ENCODE results near the gene CD84.
"Not testable (repeated sequence)": the region's sequence is repeated elsewhere in the genome, so short reads cannot be mapped to it uniquely, and the experiment has no call there.

The CD84 gene

GRCh38 chr1:160500321-160500990 is 78.8 kb downstream of the CD84 start:
- DNase-seq: no peak

DNA sequence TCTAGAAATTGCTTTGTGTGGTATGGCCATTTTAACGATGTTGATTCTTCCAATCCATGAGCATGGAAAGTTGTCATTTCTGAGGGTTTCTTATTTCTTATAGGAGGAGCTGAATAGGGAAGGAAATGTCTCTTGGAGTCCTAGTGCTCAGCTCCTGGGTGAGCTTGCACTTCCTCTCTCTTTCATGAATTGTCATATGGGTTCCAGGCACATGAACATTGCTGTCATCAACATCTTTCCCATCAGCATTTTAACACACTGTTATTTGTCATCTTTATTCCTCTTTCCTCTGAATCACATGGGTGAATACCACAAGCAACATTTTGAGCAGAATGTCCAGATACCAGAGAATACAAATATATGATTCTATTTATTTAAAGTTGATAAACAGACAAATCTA is 79.7 kb downstream of the CD84 start:
- DNase-seq: no peak

GRCh38 chr1:160498301-160499065 is 80.8 kb downstream of the CD84 start:
- DNase-seq: not testable (repeated sequence)

DNA sequence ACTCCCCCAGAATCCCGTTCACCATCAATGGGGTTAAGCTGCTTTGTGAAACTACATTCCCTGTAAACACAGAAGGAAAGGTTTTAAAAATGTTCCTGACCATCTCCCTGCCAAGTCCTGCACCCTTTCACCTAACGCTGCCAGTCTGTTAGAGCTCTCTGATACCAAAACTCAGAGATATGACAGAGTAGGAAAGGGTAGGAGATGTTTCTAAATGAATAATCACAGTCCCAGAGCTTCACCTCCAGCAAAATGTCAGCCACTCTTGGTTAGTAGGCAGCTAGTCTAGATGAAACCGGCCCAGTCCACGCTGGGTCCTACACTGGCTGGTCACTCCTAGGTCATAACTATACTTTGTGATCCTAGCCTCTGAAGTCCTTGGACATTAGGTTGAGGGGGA is 83.0 kb downstream of the CD84 start:
- no peak for DNase-seq

DNA sequence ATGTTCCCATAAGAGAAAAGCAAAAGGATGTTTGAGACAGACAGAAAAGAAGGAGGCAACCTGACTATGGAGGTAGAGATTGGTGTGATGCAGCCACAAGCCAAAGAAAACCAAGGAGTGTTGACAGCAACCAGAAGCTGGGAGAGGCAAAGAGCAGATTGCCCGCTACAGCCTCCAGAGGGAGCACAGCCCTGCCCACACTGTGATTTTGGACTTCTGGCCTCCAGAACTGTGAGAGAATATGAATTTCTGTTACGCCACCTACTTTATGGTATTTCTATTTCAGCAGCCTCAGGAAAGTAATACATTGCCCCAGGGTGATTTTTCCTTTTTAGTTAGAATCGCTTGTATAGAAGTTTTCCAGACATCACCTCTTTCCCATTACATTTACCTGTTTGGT is 84.7 kb downstream of the CD84 start:
- DNase-seq: no peak

- no peak for DNase-seq
These were observed 86.7 kb downstream of the CD84 start for GRCh38 chr1:160492617-160493016.

DNA sequence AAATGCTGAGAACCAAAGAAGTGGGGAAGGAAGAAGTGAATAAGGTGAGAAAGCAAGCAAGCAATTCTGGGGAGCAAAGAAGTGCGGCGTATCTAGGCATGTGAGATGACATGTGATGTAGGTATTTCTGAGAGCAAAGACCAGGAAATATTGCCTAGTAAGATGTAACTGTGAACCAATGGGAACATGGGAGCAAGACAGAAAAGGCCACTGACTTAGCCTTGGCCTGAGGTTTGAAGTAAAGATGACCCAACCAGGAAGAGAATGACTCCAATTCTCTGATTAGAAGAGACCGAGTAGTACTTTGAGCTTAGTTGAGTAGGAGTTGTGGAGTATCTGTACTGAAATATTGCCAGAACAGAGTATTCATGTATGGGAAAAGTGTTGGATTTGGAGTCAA is 87.3 kb downstream of the CD84 start:
- no peak for DNase-seq

Measured in central memory CD4-positive, alpha-beta T cell (primary cell).